ENCODE results near the gene NT5DC4. TPM values are rescaled to one million over a fixed set of nuclear protein-coding genes. Genes with fewer than 3 reads are reported as not detected.
A peak's percentile ranks its signal among the peaks of the same experiment; 100 is the strongest.

The NT5DC4 gene
- total RNA-seq, 1 experiment from 2014 or later: 0.22 TPM

GRCh38 chr2:112765251-112765650 lies 44.4 kb downstream of the NT5DC4 start:
- H2AFZ ChIP-seq (ENCODE audit: low read depth, low read length, poor library complexity, severe bottlenecking): no peak overlapping the region
- no peaks in the 10 kb centered on the region for H3K9me2 ChIP-seq (ENCODE audit: insufficient read depth)
- H3K4me1 ChIP-seq (ENCODE audit: control insufficient read depth in 1 of 2, insufficient read depth in 2 of 2, low read length in 2 of 2): peaks cover 2 to 22% of the 10 kb centered on the region in 2 experiments; a peak in 2 of 4 replicates
- peak overlapping the region; percentile 66 for H3K4me2 ChIP-seq (ENCODE audit: low read length)
- intact Hi-C loops (cut with micrococcal nuclease): no loop called here
- ATAC-seq: no peak
- H3K9me3 ChIP-seq (ENCODE audit: control insufficient read depth in 1 of 2, insufficient read depth in 1 of 2, low read depth in 1 of 2, low read length in 2 of 2): no peaks in the 10 kb centered on the region
- DNase-seq (ENCODE audit: low read depth, low spot score): no peak
- peak overlapping the region; percentile 84 for H3K9ac ChIP-seq (ENCODE audit: low read length)
- H3K27ac ChIP-seq (ENCODE audit: low read depth, low read length): peak overlapping the region; percentile 28; the same call in 1 of the 2 replicates
- TSS peak; percentile 68 for BruUV-seq (replicated peaks)
- TF ChIP-seq CBX3 (IDR thresholded peaks at IDR 0.05; ENCODE audit: low read depth): no peak
- no peak for TF ChIP-seq TCF7L2 (IDR thresholded peaks at IDR 0.05; ENCODE audit: borderline replicate concordance, extremely low read depth, insufficient read depth, insufficient read length)
- TF ChIP-seq SIN3A (IDR thresholded peaks at IDR 0.05; ENCODE audit: low read depth): no peak
- ChIA-PET POLR2A (no interaction called here), CTCF (interaction anchor here (1.0 to 1.4 kb wide), 3 partner anchors 13 to 194 kb away, joined by 3 read pairs; no protein-coding TSS in a partner anchor), RAD21 (ENCODE audit: low non-redundant PET in 1 of 2, low total read pairs in 2 of 2, uncharacterized antibody in 2 of 2, unreplicated experiment in 2 of 2) (no interaction called here)
- H3K4me3 ChIP-seq (replicated peaks in 1 of 2; ENCODE audit: low read depth in 1 of 2, low read length in 2 of 2): peak overlapping the region; percentile 86 to 87
- H3K36me3 ChIP-seq (ENCODE audit: control insufficient read depth in 1 of 2, insufficient read depth in 2 of 2, low read length in 2 of 2): peaks cover 6 to 9% of the 10 kb centered on the region in 2 experiments; a peak in 3 of 4 replicates
- H3K79me2 ChIP-seq (ENCODE audit: insufficient read depth, low read length): peaks cover 29% of the 10 kb centered on the region
- H4K20me1 ChIP-seq (ENCODE audit: insufficient read depth): no peaks in the 10 kb centered on the region; the same call in 1 of the 2 replicates
- no peaks in the 10 kb centered on the region for H3K27me3 ChIP-seq (ENCODE audit: insufficient read depth, low read length)

- H3K4me1 ChIP-seq (ENCODE audit: control insufficient read depth in 1 of 2, insufficient read depth in 2 of 2, low read length in 2 of 2): peaks cover 2 to 22% of the 10 kb centered on the region in 2 experiments; a peak in 2 of 4 replicates
- H3K27ac ChIP-seq (ENCODE audit: low read depth, low read length): no peak overlapping the region
- no peaks in the 10 kb centered on the region for H3K27me3 ChIP-seq (ENCODE audit: insufficient read depth, low read length)
- CTCF ChIA-PET: no interaction called here
- no peaks in the 10 kb centered on the region for H4K20me1 ChIP-seq (ENCODE audit: insufficient read depth)
- H3K79me2 ChIP-seq (ENCODE audit: insufficient read depth, low read length): peaks cover 14% of the 10 kb centered on the region
- ATAC-seq: no peak
- RAD21 ChIA-PET (ENCODE audit: low non-redundant PET in 1 of 2, low total read pairs in 2 of 2, uncharacterized antibody in 2 of 2, unreplicated experiment in 2 of 2): no interaction called here
- H3K36me3 ChIP-seq (ENCODE audit: control insufficient read depth in 1 of 2, insufficient read depth in 2 of 2, low read length in 2 of 2): no peaks in the 10 kb centered on the region
- no peak overlapping the region for H3K4me3 ChIP-seq (replicated peaks in 1 of 2; ENCODE audit: low read depth in 1 of 2, low read length in 2 of 2)
- no peaks in the 10 kb centered on the region for H3K9me2 ChIP-seq (ENCODE audit: insufficient read depth)
- POLR2A ChIA-PET: no interaction called here
- no TSS peak for BruUV-seq (replicated peaks)
- no peak overlapping the region for H2AFZ ChIP-seq (ENCODE audit: low read depth, low read length, poor library complexity, severe bottlenecking)
- H3K9ac ChIP-seq (ENCODE audit: low read length): no peak overlapping the region
- intact Hi-C loops (cut with micrococcal nuclease): no loop called here
- no peaks in the 10 kb centered on the region for H3K9me3 ChIP-seq (ENCODE audit: control insufficient read depth in 1 of 2, insufficient read depth in 1 of 2, low read depth in 1 of 2, low read length in 2 of 2)
- H3K4me2 ChIP-seq (ENCODE audit: low read length): no peak overlapping the region
- TF ChIP-seq YY1 (IDR thresholded peaks at IDR 0.05; ENCODE audit: extremely low read depth, insufficient replicate concordance, low read depth, low read length) (no peak), FOSL1 (IDR thresholded peaks at IDR 0.05; ENCODE audit: low read depth) (no peak)
- DNase-seq (ENCODE audit: low read depth, low spot score): no peak
Observed at GRCh38 chr2:112767693-112768330, 47.0 kb downstream of the NT5DC4 start.
